GM19099 (cell line): ENCODE data around the gene INPP5K.

ENCODE experiments used
- POLR2A ChIP-seq: IDR thresholded peaks from 3 replicates; pipeline ENCODE4 v1.6.1; 2011; ENCODE audit warnings: low read depth; ENCODE audit not compliant: insufficient read length; ENCODE audit errors: extremely low read depth

The INPP5K gene

DNA sequence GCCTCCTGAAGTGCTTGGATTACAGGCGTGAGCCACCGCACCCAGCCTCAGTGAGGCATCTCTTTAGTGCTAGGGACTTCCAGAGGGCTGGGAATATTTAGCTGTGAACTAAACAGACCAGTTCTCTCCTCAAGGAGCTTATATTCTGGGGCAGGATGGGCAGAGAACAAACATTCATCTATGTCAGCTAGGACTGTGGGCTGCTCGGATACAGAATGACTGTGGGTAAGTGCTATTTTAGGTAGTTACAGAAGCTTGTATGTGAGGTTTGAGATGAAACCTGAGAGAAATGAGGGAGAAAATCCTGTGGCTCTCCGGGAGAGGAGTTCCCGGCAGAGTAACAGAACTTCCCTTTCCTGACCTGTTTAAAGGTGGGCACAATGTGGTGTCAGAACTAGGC lies 6.2 kb upstream of the INPP5K start:
- TF ChIP-seq POLR2A, result no peak

DNA sequence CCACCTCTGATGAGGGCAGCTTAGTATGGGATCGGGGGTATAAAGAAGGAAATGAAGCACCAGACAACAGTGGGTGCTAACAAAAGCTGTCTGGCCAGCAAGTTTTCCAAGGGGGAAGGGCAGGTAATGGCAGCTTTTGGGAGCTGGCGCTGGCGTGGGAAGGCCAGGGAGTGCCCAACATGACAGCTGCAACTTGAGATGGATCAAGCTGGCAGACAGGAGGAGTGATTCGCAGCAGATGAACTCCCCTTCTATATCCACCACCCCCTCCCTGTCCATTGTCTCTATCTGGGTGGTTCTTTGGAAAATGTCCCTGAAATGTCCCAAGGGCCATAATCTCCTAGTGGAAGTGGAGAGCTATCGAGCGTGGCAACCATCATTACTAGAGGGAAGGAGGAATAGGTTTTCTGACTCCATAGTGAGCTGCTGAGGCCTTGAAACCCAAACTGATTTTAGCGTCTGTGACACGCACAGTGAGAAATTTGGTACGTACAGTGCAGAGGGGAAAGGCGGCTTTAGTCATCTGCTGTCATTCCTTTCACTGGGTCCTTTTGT lies 4.8 kb upstream of the INPP5K start:
- no peak for TF ChIP-seq POLR2A

DNA sequence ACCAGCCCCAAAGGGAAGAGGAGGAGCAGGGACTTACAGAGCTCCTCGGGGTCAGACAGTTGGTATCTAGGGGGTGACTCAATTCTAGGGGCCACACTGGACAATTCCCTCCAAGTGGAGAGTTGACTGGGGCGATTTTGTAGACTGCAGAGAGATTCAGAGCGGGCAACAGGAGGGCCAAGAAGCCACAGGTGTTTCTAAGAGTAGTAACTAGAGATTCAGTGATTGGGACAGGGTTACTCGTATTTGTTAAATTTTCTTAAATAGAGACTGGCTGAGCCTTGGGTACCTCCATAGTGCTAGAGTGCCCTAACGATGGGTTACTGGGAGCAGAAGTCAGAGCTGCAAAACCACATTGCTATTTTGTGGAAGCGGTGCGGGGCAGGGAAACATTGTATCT lies 3.3 kb upstream of the INPP5K start:
- TF ChIP-seq POLR2A, result no peak

DNA sequence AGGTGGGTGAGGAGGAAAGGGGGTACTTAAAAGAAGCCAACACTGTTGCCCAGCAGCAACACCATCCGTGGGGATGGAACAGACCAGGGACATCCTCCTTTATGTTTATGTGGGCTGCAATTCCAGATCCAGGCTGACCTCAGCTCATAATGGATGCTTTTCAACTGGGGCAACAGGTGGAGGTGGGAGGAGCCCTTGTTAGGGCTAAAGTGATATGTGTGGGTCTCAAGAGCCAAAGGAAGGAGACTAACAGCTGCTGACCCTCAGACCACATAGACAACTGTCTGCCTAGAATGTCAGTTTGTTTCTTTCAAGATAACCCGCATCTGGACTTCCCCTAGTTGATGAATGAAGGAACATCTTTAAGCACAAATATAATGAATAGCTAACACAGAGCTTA lies 2.0 kb upstream of the INPP5K start:
- TF ChIP-seq POLR2A, result no peak

DNA sequence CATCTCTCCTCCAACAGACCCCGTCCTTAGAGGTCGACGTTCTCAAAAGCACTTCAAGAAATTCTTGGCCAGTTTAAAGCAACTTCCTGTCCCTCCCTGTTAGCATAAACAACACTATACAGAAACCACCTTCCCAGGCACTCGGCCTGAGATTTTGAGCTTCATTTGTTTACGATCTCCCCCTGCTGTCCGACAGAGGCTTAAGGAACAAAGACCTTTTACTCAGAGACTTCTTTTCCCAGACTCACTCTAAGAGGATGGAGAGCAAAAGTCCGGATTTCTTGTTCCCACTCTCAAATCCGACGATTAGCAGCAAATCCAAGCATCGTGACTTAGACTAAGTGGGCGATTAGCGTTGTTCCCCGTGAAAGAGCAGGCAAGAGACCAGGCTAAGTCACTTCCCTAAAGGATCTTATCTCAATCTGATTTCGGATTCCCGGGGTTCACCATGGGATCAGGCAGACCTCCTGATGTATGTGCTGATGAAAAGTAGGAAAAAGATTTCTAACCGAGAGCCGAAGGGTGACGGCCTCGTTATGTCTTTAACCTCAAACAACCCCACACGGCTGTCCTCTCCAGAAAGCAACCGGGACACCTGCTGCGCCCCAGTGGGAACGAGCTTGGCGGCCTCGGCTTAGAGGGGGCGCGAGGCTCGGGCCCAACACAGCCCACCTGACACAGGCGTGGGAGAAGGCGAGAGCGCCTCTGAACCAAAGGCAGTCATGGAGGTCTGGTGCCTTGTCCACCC lies 598 bp downstream of the INPP5K start:
- no peak for TF ChIP-seq POLR2A

DNA sequence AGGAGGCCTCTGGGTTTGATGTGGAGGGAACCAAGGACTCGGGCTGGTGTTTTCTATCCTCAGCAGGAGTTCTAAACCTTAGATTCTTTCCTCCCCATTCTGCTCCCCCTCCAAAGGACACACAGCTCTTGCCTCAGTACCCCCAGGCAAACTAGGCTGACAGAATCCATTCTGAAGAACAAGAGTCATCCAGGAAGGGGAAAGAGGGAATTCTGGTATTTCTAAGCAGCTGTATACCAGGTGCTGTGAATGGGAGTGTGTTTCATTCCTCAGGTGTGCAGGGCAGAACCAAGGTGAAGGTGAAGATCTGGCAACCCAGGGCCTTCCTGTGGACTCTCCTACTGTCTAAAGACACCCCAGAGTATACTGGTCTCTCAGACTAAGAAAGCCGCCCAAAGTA lies 4.1 kb downstream of the INPP5K start:
- no peak for TF ChIP-seq POLR2A

DNA sequence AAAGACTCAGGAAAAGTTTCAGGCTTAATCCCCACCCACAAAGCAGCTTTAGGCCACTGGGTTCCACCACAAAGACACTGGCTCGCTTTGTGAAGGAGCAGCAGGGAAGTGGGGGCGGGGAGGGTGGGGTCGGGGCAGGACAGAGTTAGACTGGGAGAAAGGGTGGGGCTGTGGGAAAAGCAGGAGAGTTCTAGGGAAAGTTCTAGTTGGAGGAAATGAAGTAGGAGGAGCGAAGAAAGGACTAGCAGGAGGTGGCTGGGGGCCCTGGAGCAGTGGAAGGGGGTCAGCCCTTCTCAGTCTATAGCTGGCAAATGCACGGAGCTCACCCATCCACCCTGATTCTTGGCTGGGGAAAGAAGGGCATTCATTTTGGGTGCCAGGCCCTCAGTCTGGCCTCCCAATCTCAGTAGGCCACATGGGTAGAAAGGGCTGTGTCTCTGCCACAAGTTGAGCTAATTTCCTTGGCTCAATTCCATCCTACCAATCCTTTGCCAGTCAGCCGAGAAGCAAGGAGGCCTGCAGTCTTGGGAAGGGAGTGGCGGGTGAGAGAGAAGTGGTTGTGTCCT lies 4.6 kb downstream of the INPP5K start:
- no peak for TF ChIP-seq POLR2A

DNA sequence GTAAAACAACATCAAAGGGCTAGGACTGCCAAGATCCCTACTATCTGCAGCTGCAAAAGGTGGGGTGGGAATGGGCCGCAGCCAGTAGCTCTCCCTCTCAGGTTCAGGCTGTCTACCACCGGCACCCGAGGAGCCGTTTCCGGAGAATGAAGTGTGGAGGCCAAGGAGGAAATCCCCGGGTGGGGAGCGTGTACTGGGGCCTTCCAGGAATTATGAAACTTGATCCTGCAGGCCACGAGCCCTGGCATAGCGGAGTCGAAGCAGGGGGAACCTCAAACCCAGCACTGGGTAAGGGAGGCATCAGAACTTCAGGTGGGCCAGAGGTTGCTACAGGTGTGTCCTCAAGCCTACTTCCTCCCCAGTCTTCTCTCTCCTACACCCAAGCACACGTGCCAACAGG lies 5.1 kb downstream of the INPP5K start:
- TF ChIP-seq POLR2A, result no peak

DNA sequence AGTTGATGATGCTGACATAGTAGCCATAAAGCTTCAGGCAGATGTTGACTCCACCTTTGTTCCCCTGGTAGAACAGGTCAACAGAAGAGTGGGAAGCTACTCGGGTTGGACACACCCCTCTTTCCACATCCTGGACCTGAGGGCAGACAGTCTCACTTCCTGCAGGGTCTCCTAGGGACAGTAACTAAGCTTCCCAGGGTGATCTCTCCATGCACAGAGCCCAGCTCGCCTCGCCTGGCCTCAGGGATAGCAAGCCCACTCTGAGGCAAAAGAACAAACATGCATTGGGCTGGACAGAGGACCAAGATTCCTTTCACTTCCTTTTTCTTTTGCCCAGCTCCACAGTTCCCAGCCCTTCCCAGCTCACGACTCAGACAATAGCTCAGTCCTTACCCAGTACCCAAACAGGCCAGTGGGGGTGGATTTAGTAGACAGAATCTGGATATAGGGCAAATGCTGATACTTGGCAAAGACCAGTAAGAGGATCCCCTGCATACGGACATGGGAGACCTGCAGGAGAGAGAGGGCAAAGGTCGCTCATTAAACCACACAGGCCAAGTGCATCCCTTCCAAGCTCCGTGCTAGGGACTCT lies 7.0 kb downstream of the INPP5K start:
- TF ChIP-seq POLR2A, result no peak

DNA sequence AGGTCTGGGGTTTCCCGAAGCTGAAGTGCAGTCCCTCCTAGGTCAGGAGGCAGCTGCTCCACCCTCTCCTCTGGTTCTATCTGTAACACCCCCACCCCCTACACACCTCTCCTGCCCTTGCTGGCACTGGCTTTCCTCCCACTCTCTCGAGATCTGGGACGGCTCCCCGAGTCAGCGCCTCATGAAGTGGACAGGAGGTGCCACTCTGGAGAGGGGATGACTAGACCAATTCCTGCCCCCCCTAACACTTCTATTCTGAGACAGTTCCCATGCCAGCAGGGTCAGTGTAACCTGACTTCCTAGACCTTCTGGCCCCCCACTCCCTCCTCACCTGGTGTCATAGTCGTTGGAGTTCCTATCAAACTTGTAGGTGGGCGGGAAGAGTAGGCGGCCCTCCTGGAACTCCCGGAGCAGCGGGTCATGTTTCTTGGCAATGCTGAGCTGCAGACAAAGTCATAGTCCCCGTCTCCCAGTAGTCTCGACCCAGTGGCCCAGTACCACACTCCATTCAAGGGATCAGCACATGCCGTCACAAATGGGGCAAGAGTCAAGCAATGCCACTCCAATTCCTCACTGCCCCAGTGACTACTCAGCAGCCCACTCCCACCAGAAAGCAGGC lies 9.7 kb downstream of the INPP5K start:
- no peak for TF ChIP-seq POLR2A

DNA sequence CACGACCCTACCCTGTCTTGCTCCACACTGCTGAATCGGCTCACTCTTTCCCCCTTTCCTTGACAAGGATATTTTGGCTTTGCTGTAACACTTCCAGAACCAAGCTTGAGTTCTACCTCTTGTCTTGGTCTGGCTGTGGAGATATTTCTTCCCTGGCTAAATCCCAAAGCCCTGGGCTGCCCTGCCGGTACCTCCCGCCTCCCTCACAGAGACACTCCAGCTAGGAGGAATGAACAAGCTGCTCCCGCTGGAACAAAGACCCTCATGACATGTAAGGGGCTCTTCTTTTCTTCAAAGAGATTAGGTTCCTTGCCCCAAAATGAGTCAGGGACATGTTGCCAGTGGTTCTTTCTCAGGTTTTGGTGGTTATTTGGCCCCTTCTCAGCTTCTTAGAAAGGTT lies 10.8 kb downstream of the INPP5K start:
- no peak for TF ChIP-seq POLR2A

DNA sequence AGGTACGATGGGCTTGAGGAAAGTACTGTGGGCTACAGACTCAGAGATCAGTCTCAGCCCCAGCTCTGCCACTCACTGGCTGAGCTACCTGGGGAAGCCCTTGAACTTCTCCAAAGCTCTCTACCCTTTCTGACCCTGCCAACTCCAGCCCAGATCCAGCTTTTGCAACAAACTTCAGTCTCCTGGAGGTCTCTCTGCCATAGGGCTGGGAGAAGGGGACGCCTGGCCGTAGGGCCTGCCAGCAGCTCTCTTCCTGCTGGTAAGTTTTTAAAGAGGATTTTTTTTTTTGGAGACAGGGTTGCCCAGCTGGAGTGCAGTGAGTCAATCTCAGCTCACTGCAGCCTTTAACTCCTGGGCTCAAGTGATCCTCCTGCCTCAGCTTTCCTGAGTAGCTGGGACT lies 11.5 kb downstream of the INPP5K start:
- TF ChIP-seq POLR2A, result no peak

DNA sequence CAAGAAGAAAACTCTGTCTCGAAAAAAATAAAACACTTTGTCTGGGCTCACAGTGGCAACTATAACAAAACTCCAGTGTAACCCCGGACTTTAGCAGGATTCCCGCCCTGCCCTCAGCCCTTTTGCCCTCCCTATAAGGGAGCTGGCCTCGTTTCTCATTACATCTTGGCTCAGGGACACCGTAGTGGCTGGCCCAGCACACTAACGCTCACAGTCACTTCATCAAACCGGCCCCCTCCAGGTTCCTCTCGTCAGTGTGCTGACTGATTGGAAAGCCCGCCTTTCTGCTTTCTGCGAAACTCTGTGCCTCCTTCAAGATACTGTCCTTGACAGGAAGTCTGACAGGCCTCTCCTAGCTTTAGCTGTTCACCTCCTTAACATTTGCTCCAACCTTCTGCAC lies 12.7 kb downstream of the INPP5K start:
- TF ChIP-seq POLR2A, result no peak

DNA sequence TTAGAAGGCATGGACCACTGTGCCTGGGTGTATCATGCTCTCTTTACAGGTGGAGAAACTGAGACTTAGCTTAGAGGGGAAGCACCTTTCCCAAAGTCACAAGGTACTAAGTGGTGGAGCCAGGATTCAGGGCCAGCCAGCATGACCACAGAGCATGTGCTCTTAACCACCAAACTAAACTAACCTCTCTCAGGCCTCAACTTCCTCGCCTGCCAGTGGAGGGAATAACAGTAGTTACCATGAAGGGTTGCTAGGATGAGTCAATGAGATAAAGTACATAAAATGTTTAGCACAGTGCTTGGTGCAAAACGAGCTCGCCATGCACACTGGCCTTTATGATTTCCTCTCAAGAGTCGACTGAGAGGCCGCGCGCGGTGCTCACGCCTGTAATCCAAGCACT lies 17.5 kb downstream of the INPP5K start:
- no peak for TF ChIP-seq POLR2A

DNA sequence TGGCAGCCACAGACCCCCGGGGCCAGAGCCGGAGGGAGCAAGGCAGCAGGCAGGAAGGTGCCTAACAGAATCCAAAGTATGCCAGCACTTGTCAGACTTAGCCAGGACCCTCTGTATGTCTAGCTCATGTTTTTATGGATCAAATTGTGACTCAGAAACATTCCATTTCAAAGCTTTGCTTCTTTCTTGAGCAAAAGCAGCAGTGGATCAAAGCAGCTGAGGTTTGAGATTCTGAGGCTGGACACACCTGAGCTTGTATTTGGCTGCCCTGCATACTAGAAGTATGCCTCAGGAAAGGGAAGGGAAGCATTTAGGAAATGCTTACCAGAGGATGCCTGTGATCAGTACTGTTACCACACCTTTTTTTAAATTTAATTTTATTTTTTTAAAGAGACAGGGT lies 18.2 kb downstream of the INPP5K start:
- TF ChIP-seq POLR2A, result no peak

DNA sequence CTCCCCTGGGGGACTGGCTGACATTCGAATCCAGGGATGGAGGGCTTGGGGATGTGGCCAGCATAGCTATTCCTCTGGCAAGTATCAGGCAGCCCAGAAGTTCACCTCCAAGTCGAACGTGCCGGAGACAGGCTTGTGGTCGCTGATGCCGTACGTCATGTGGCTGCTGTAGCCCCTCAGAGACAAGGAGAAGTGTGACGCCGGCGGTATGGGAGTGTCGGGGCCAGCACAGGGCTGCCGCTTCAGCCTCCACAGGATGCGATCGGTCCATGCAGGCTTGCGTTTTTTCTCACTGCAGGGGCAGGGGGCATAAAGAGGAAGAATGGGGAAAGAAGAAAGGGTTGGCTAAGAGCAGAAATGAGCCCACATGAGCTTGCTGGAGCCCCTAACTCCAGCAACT lies 18.6 kb downstream of the INPP5K start:
- TF ChIP-seq POLR2A, result no peak

DNA sequence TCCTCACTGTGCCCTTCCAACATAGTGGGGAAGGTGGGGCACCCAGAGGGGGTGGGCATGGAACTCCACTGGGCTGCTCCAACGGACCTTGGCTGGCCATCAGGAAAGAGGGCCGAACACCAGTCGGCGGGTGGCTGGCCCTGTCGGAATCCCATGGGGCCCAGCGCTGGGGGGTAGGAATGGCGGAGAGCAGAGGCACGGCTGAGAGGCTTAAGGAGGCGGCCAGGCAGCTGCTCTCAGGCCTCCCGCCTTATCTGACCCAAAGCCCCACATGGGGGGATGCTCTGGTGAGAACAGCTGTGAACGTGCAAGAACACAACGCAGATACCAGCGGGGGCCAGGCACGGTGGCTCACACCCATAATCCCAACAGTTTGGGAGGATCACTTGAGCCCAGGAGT lies 19.5 kb downstream of the INPP5K start:
- no peak for TF ChIP-seq POLR2A
